Sigmoid colon (tissue), 4 donors: Measurements from ENCODE around the gene EPAS1.

Experiments used
- EP300 ChIP-seq, 4 donors: sonication (generic); formaldehyde crosslinking; IDR thresholded peaks; one replicate each; pipeline ENCODE4 v1.6.1; 2017; ENCODE audit warnings: antibody characterized with exemption in 4 of 4
- POLR2A ChIP-seq, 2 donors: fragments of 450-650 bp; IDR thresholded peaks; one replicate each; pipeline ENCODE4 v1.6.1; 2016; ENCODE audit warnings: antibody characterized with exemption in 2 of 2, mild to moderate bottlenecking in 2 of 2, moderate library complexity in 2 of 2
- POLR2AphosphoS5 ChIP-seq, 4 donors: sonication (generic); formaldehyde crosslinking; IDR thresholded peaks; one replicate each; pipeline ENCODE4 v1.6.1; 2017; ENCODE audit warnings: antibody characterized with exemption in 4 of 4
- TF ChIP-seq, protein P1 (sequence below), 4 experiments: fragments of 450-650 bp in 3 of 4; fragments of 200-600 bp in 1 of 4; IDR thresholded peaks; one replicate each; pipeline ENCODE4 v1.5.1; 2016 to 2019; ENCODE audit warnings: antibody characterized with exemption in 4 of 4, mild to moderate bottlenecking in 3 of 4, moderate library complexity in 2 of 4

DNA sequence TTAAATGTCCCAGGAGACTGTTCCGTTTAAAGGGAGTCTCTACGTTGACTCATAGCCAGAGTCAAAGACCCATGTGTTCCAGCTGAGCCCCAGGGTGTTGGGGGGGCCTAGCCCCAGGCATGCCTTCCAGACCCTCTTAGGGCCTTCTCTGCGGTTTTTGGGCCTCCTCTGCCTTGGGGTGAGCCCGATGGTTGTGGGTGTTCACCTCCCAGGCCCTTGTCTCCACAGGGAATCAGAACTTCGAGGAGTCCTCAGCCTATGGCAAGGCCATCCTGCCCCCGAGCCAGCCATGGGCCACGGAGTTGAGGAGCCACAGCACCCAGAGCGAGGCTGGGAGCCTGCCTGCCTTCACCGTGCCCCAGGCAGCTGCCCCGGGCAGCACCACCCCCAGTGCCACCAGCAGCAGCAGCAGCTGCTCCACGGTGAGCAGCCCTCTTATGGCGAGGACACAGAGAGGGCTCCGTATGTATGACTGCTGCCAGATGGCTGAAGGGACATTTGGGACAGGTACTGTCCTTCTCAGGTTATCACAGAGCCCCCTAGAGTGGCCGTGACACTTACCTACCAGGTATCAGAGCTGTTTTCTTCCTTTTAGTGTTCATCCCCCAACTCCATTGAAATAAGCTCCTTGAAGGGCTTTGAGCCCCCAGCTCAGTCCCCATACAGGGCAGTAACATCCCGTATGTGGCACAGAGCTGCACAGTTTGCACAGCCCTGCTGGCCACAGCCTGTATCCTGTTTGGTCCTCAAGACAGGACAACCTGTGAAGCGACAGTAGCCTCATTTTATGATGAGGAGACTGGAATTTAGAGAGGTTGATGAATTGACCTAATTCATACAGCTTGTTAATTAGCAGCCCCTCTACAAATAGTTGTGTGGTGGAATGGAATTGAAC, 80.7 kb downstream of the EPAS1 start:
- TF ChIP-seq, protein P1, sequence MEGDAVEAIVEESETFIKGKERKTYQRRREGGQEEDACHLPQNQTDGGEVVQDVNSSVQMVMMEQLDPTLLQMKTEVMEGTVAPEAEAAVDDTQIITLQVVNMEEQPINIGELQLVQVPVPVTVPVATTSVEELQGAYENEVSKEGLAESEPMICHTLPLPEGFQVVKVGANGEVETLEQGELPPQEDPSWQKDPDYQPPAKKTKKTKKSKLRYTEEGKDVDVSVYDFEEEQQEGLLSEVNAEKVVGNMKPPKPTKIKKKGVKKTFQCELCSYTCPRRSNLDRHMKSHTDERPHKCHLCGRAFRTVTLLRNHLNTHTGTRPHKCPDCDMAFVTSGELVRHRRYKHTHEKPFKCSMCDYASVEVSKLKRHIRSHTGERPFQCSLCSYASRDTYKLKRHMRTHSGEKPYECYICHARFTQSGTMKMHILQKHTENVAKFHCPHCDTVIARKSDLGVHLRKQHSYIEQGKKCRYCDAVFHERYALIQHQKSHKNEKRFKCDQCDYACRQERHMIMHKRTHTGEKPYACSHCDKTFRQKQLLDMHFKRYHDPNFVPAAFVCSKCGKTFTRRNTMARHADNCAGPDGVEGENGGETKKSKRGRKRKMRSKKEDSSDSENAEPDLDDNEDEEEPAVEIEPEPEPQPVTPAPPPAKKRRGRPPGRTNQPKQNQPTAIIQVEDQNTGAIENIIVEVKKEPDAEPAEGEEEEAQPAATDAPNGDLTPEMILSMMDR (IDR thresholded peaks at IDR 0.05) = no peak
- TF ChIP-seq EP300 (IDR thresholded peaks at IDR 0.05) = no peak
- TF ChIP-seq POLR2A (IDR thresholded peaks at IDR 0.05) = no peak
- TF ChIP-seq POLR2AphosphoS5 (IDR thresholded peaks at IDR 0.05) = no peak
